ENCODE measurements around the gene CERS5.

- TF ChIP-seq POLR2A (IDR thresholded peaks at IDR 0.05) (no peak), CTCF (IDR thresholded peaks at IDR 0.05) (no peak)
These were observed 47.9 kb upstream of the CERS5 start for GRCh38 chr12:50215033-50215432.

Measured in esophagus squamous epithelium (tissue), 4 donors.